Thyroid gland (tissue), 4 donors: Measurements from ENCODE around the gene TMCC2. TPM values are rescaled to one million over a fixed set of nuclear protein-coding genes. Genes with fewer than 3 reads are reported as not detected.

Source experiments
- DNase-seq, 2 donors: peaks; one replicate each; pipeline ENCODE4 v3.0.0-alpha.2; 2019
- H3K27ac ChIP-seq, 3 donors: fragments of 200-600 bp; sonication (generic); 1 replicate in 2 of 3; 2 replicates in 1 of 3; pipeline ENCODE4 v1.5.1; 2016 to 2019; ENCODE audit warnings: mild to moderate bottlenecking in 1 of 3, moderate library complexity in 1 of 3
- H3K27me3 ChIP-seq: fragments of 200-600 bp; sonication (generic); one replicate; pipeline ENCODE4 v1.5.1; 2019
- H3K36me3 ChIP-seq, 2 donors: fragments of 200-600 bp; sonication (generic); one replicate each; pipeline ENCODE4 v1.5.1; 2016 to 2019
- H3K4me1 ChIP-seq, 2 donors: fragments of 200-600 bp; sonication (generic); one replicate each; pipeline ENCODE4 v1.5.1; 2017 to 2019
- H3K4me3 ChIP-seq, 3 donors: fragments of 200-600 bp; sonication (generic); replicated peaks in 1 of 3; 1 replicate in 2 of 3; 2 replicates in 1 of 3; pipeline ENCODE4 v1.5.1; 2016; ENCODE audit warnings: mild to moderate bottlenecking in 1 of 3
- H3K9me3 ChIP-seq: fragments of 200-600 bp; sonication (generic); one replicate; pipeline ENCODE4 v1.5.1; 2017
- CTCF ChIP-seq, 6 experiments: fragments of 200-600 bp in 3 of 6; fragments of 450-650 bp in 3 of 6; sonication (generic) in 3 of 6; IDR thresholded peaks; one replicate each; pipeline ENCODE4 v1.5.1; 2016 to 2019; ENCODE audit warnings: antibody characterized with exemption in 6 of 6, mild to moderate bottlenecking in 2 of 6, inconsistent platforms in 1 of 6, moderate library complexity in 1 of 6
- POLR2A ChIP-seq, 2 donors: fragments of 450-650 bp; IDR thresholded peaks; one replicate each; pipeline ENCODE4 v1.6.1; 2017; ENCODE audit warnings: antibody characterized with exemption in 2 of 2, mild to moderate bottlenecking in 2 of 2, moderate library complexity in 1 of 2
- WGBS, 2 donors: methylation state at CpG; one replicate each; pipeline ENCODE4 v1.1.5; 2017; 5-methylcytosine and 5-hydroxymethylcytosine counted together
- intact Hi-C: fragments of 100-400 bp; cut with DNase I; formaldehyde crosslinking; loops from one replicate; pipeline ENCODE4 v1.15.1; 2023
- total RNA-seq, 4 donors: library from RNA; depleted of rRNA; stranded (reverse); fragments of >200 nt; gene quantifications; one replicate each; pipeline ENCODE4 v1.2.3, GENCODE V29; 2016

Gene TMCC2
- total RNA-seq, 4 donors from 2014 or later, result 2.3 to 3.6 (median 3.1) TPM

GRCh38 chr1:205190845-205191577, 36.7 kb upstream of the TMCC2 start:
- 56 to 62% methylated on average over 9 of the region's 9 CpGs for WGBS, 2 donors
- Histone ChIP-seq H3K27me3 (no peaks in the 10 kb centered on the region), H3K9me3 (no peaks in the 10 kb centered on the region), H3K4me3 (no peak overlapping the region), H3K4me1 (peaks cover 11 to 18% of the 10 kb centered on the region in 2 donors), H3K27ac (no peak overlapping the region), H3K36me3 (no peaks in the 10 kb centered on the region)
- TF ChIP-seq POLR2A (IDR thresholded peaks at IDR 0.05) (no peak), CTCF (IDR thresholded peaks at IDR 0.05) (no peak)
- no peak for DNase-seq
- intact Hi-C loops, result no loop called here

GRCh38 chr1:205191622-205192021, 36.1 kb upstream of the TMCC2 start:
- Histone ChIP-seq H3K4me1 (peaks cover 11 to 18% of the 10 kb centered on the region in 2 donors), H3K27ac (no peak overlapping the region), H3K9me3 (no peaks in the 10 kb centered on the region), H3K36me3 (no peaks in the 10 kb centered on the region), H3K4me3 (no peak overlapping the region), H3K27me3 (no peaks in the 10 kb centered on the region)
- 53 to 58% methylated on average over 2 of the region's 2 CpGs for WGBS, 2 donors
- intact Hi-C loops, result no loop called here
- no peak for TF ChIP-seq POLR2A (IDR thresholded peaks at IDR 0.05)
- TF ChIP-seq CTCF (IDR thresholded peaks at IDR 0.05), result no peak
- no peak for DNase-seq

- no peak for TF ChIP-seq CTCF (IDR thresholded peaks at IDR 0.05)
- no peak for TF ChIP-seq POLR2A (IDR thresholded peaks at IDR 0.05)
- no peak overlapping the region for H3K27ac ChIP-seq
- H3K4me3 ChIP-seq, result no peak overlapping the region
- intact Hi-C loops, result no loop called here
- H3K36me3 ChIP-seq, result no peaks in the 10 kb centered on the region
- no peak for DNase-seq
- WGBS, 2 donors, result 90 to 92% methylated on average over 8 of the region's 8 CpGs
- H3K27me3 ChIP-seq, result no peaks in the 10 kb centered on the region
- peaks cover 11 to 17% of the 10 kb centered on the region in 2 donors for H3K4me1 ChIP-seq
- H3K9me3 ChIP-seq, result no peaks in the 10 kb centered on the region
Measured at GRCh38 chr1:205192287-205192686, 35.5 kb upstream of the TMCC2 start.

GRCh38 chr1:205199090-205199930, 28.4 kb upstream of the TMCC2 start:
- no peak overlapping the region for H3K4me3 ChIP-seq
- H3K4me1 ChIP-seq, result peaks cover 0 to 5% of the 10 kb centered on the region in 2 donors
- no peaks in the 10 kb centered on the region for H3K36me3 ChIP-seq
- 80 to 84% methylated on average over 9 of the region's 9 CpGs for WGBS, 2 donors
- no peaks in the 10 kb centered on the region for H3K27me3 ChIP-seq
- no peak for DNase-seq
- TF ChIP-seq CTCF (IDR thresholded peaks at IDR 0.05), result no peak
- no peak for TF ChIP-seq POLR2A (IDR thresholded peaks at IDR 0.05)
- H3K27ac ChIP-seq, result no peak overlapping the region
- H3K9me3 ChIP-seq, result no peaks in the 10 kb centered on the region
- intact Hi-C loops, result no loop called here

- no peak for TF ChIP-seq CTCF (IDR thresholded peaks at IDR 0.05)
- no peak for TF ChIP-seq POLR2A (IDR thresholded peaks at IDR 0.05)
- WGBS, 2 donors, result 93 to 95% methylated on average over 7 of the region's 7 CpGs
- no peaks in the 10 kb centered on the region for H3K27me3 ChIP-seq
- intact Hi-C loops, result no loop called here
- H3K36me3 ChIP-seq, result no peaks in the 10 kb centered on the region
- H3K4me1 ChIP-seq, result peaks cover 0 to 5% of the 10 kb centered on the region in 2 donors
- DNase-seq, result no peak
- H3K9me3 ChIP-seq, result no peaks in the 10 kb centered on the region
- no peak overlapping the region for H3K4me3 ChIP-seq
- no peak overlapping the region for H3K27ac ChIP-seq
Measured at GRCh38 chr1:205199931-205200299, 27.8 kb upstream of the TMCC2 start.
